AG09319 (cell line): ENCODE measurements around the gene SPTY2D1.
A peak's percentile ranks its signal among the peaks of the same experiment; 100 is the strongest.

Experiments used
- DNase-seq: peaks from one replicate; pipeline ENCODE4 v3.0.0-alpha.2; 2010; ENCODE audit warnings: low read depth; ENCODE audit errors: extremely low read depth
- CTCF ChIP-seq: IDR thresholded peaks from 2 replicates; pipeline ENCODE4 v1.5.1; 2011; ENCODE audit warnings: low read depth, mild to moderate bottlenecking, inconsistent platforms, low read length, moderate library complexity

SPTY2D1 gene

GRCh38 chr11:18633256-18634139 lies 644 bp downstream of the SPTY2D1 start:
- DNase-seq, result peak; percentile 47

GRCh38 chr11:18632841-18633240 lies 1.3 kb downstream of the SPTY2D1 start:
- TF ChIP-seq CTCF, result no peak
- DNase-seq, result no peak

More at GRCh38 chr11:18633256-18634139, 644 bp downstream of the SPTY2D1 start:
- no peak for TF ChIP-seq CTCF

GRCh38 chr11:18624161-18624560 lies 10.0 kb downstream of the SPTY2D1 start:
- no peak for DNase-seq
- TF ChIP-seq CTCF, result no peak

DNA sequence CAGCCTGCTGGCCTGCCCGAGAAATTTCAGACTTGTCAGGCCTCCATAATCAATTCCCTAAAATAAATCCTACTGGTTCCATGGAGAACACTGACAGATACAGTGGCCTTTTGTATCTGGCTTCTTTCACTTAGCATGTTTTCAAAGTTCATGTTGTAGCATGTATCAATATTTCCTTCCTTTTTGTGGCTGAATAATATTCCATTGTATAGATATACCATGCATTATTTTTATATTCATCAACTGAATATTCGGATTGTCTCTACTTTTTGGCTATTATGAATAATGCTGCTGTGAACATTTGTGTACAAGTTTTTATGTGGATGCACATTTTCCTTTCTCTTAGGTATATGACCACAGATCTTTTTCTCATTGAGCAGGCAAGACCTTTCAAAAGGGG lies 10.4 kb downstream of the SPTY2D1 start:
- no peak for TF ChIP-seq CTCF

DNA sequence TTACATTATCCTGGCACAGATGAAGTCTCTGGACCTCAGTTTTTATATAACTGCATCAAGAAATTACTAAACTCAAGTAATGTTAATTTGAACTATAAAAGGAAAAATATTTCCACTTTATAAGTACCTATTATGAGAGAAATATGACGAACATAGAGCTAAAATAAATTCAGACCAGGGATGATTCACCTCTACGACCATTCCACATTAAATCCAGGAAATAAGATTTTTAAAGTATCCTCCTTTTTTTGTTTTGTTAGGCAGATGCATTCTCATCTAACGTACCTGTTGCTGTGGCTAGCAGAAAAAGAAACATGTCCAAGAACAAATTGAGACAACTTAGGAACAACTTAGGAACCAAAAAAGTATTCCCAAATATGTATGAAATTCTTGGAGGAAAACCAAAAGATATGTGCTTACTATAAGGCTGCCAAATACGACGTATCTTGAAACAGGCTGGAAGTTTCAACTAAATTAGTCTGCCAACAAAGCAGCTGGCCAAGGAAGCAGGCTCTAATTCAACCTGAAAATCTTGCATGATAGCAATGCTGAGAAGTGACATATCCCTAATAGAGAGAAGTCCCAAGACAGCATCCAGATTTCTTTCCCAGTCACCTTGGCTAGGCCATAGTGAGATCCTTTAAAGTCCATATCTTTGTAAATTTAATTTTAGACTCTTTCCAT lies 15.7 kb downstream of the SPTY2D1 start:
- no peak for DNase-seq
- no peak for TF ChIP-seq CTCF

More for the DNA sequence above, 10.4 kb downstream of the SPTY2D1 start:
- no peak for DNase-seq

DNA sequence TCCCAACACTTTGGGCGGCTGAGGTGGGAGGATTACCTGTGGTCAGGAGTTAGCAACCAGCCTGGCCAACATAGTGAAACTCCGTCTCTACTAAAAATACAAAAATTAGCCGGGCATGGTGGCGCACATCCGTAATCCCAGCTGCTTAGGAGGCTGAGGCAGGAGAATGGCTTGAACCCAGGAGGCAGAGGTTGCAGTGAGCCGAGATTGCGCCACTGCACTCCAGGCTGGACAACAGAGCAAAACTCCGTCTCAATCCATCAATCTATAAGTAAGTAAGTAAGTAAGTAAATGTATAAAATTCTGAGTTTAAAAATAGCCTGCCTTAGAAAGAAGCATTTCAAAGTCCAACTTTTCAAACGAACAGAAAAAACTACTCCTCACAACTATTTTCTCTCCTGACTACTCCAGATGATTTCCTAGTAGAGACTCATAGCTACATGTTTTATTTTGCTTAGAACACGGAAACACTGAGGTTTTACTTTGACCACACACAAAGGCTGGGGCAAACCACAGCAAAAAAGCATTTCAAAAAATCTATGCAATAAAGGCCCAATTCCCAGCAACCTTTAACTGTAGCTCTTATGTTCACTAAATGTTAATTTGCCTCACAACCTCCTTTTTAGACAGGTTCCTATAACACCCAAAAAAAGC lies 16.3 kb downstream of the SPTY2D1 start:
- no peak for TF ChIP-seq CTCF
- no peak for DNase-seq
